Lung (tissue), 12 donors: ENCODE measurements around the gene XIRP2. TPM values are rescaled to one million over a fixed set of nuclear protein-coding genes. Genes with fewer than 3 reads are reported as not detected.

ENCODE experiments used
- ATAC-seq: fragments of 200-7000 bp; cut with Tn5 transposase; one replicate; pipeline ENCODE4 v1.9.1; 2020; ENCODE audit warnings: moderate number of reproducible peaks; ENCODE audit not compliant: insufficient read depth, low FRiP score
- DNase-seq, 3 donors: peaks; one replicate each; pipeline ENCODE4 v3.0.0-alpha.2; 2013 to 2017
- H3K27ac ChIP-seq, 2 donors: one replicate each; pipeline ENCODE4 v1.5.1; 2013; ENCODE audit warnings: mild to moderate bottlenecking in 2 of 2, moderate library complexity in 2 of 2, control low read depth in 1 of 2, inconsistent platforms in 1 of 2, low read depth in 1 of 2, low read length in 1 of 2
- H3K27me3 ChIP-seq, 3 donors: one replicate each; pipeline ENCODE4 v1.5.1; 2013; ENCODE audit warnings: low read length in 2 of 3; ENCODE audit not compliant: control insufficient read depth in 3 of 3, insufficient read depth in 3 of 3
- H3K36me3 ChIP-seq, 4 donors: one replicate each; pipeline ENCODE4 v1.5.1; 2013; ENCODE audit warnings: low read length in 4 of 4, mild to moderate bottlenecking in 1 of 4, moderate library complexity in 1 of 4; ENCODE audit not compliant: control insufficient read depth in 4 of 4, insufficient read depth in 4 of 4
- H3K4me1 ChIP-seq, 5 donors: one replicate each; pipeline ENCODE4 v1.5.1; 2013; ENCODE audit warnings: low read length in 5 of 5, mild to moderate bottlenecking in 2 of 5, moderate library complexity in 1 of 5; ENCODE audit not compliant: control insufficient read depth in 5 of 5, insufficient read depth in 5 of 5
- H3K4me3 ChIP-seq: one replicate; pipeline ENCODE4 v1.5.1; 2013; ENCODE audit warnings: mild to moderate bottlenecking, control low read depth, moderate library complexity
- H3K9ac ChIP-seq, 2 donors: one replicate each; pipeline ENCODE4 v1.5.1; 2013; ENCODE audit warnings: low read length in 2 of 2, control low read depth in 1 of 2; ENCODE audit not compliant: insufficient read depth in 1 of 2
- H3K9me3 ChIP-seq, 4 donors: one replicate each; pipeline ENCODE4 v1.5.1; 2013; ENCODE audit warnings: low read length in 3 of 4, mild to moderate bottlenecking in 1 of 4, moderate library complexity in 1 of 4; ENCODE audit not compliant: control insufficient read depth in 4 of 4, insufficient read depth in 3 of 4
- CTCF ChIP-seq: IDR thresholded peaks from 2 replicates; pipeline ENCODE4 v1.5.1; 2012; ENCODE audit warnings: mild to moderate bottlenecking; ENCODE audit errors: control extremely low read depth, extremely low read depth
- WGBS, 2 donors: extraction: QIAGEN DNeasy Blood & Tissue Kit; methylation state at CpG; one replicate each; pipeline ENCODE4 v1.1.7; 2013; 5-methylcytosine and 5-hydroxymethylcytosine counted together
- polyA plus RNA-seq, 2 donors: library from polyadenylated mRNA; stranded (reverse); fragments of 200-250 nt; gene quantifications; one replicate each; pipeline ENCODE4 v1.2.1, GENCODE V29; 2013
- total RNA-seq, 2 donors: library from RNA; depleted of rRNA in 1 of 2; stranded (reverse); fragments of >200 nt in 1 of 2; gene quantifications; one replicate each; pipeline ENCODE4 v1.2.1, GENCODE V29; 2014 to 2021
- donor health status: control.
- donor health status: control.
- donor health status: Bipolar disorder and iron deficiency.
- donor health status: healthy.
- donor health status: DM: yes; HTN: yes; CAD: no.

The XIRP2 gene
- total and polyA plus RNA-seq, 4 donors: 0.11 to 0.46 (median 0.14) TPM; not detected in 1

DNA sequence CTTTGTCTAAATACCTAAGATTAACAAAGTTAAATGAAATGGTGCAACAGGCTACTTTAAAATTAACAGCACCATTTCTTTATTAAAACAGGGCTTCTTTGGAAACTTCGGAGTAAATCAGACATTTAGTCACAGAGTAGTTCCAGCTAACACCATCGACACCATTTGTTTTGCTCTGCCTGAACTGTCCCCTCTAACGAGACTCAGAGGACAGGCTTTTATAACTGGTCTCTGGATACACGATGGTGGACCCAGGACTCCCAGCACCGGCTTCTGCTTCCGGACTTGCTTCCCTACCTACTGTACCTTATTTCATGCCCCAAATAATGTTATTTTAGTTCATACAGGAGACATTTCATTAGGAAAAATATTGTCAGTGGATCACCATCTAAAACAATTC is 252.1 kb downstream of the XIRP2 start:
- Histone ChIP-seq H3K4me1 (peaks cover 0 to 28% (median 6%) of the 10 kb centered on the region in 5 donors), H3K9me3 (no peaks in the 10 kb centered on the region), H3K27ac (peak overlapping the region in 1 of 2 donors; percentile 84), H3K4me3 (no peak overlapping the region), H3K36me3 (no peaks in the 10 kb centered on the region), H3K9ac (no peak overlapping the region), H3K27me3 (no peaks in the 10 kb centered on the region)
- ATAC-seq: no peak
- TF ChIP-seq CTCF: no peak
- WGBS, 2 donors: 96% methylated on average over 6 of the region's 6 CpGs
- no peak for DNase-seq

DNA sequence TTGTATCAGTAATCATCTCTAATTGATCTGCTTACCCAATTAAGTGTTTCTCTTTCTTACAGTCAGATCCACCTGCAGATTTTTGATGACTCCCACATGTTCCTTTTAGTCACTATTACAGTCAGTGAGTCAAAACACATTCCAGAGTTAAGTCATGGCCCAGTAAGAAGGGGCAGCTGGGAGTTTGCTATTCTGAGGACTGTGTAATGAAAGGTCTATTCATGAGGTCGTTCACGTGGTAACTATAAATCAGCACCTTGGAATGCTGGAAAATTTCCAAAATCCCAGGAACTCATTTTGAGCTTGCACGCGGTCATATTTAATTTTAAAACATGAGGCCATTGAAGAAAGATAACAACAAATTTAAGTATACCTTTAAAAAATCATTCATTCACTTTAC is 252.5 kb downstream of the XIRP2 start:
- Histone ChIP-seq H3K27me3 (no peaks in the 10 kb centered on the region), H3K4me3 (no peak overlapping the region), H3K4me1 (peaks cover 0 to 24% (median 6%) of the 10 kb centered on the region in 5 donors), H3K9ac (no peak overlapping the region), H3K36me3 (no peaks in the 10 kb centered on the region), H3K9me3 (no peaks in the 10 kb centered on the region), H3K27ac (peak overlapping the region in 1 of 2 donors; percentile 84)
- ATAC-seq (no peak), DNase-seq (peak in 2 of 3 donors; percentile 44 to 71)
- no peak for TF ChIP-seq CTCF
- WGBS, 2 donors: 52 to 67% methylated on average over 4 of the region's 4 CpGs

DNA sequence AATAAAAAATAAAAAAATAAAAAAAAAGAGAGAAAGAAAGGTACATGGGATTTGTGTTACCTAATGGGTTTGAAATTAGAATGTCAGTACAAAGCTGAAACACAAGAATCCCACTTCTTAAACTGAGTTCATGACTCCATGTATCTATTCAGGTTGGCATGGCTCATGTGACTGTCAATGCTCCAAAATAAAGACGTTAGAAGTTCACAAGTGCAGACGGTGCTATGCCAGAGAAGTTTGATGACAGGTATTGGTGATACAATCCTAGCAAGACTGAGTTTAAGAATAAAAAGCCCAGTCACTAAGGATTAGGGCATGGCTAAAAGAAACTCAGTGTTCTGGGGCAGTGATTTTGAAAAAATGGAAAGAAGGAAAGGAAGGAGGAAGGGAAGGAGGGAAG is 254.3 kb downstream of the XIRP2 start:
- WGBS, 2 donors: 54 to 89% methylated on average over 2 of the region's 2 CpGs

More for the DNA sequence above, 254.3 kb downstream of the XIRP2 start:
- no peaks in the 10 kb centered on the region for H3K27me3 ChIP-seq
- H3K4me1 ChIP-seq: peaks cover 0 to 9% (median 2%) of the 10 kb centered on the region in 5 donors
- H3K9me3 ChIP-seq: no peaks in the 10 kb centered on the region
- no peak for DNase-seq
- H3K9ac ChIP-seq: no peak overlapping the region
- ATAC-seq: no peak
- peak overlapping the region in 1 of 2 donors; percentile 81 for H3K27ac ChIP-seq
- no peak overlapping the region for H3K4me3 ChIP-seq
- TF ChIP-seq CTCF: no peak
- H3K36me3 ChIP-seq: no peaks in the 10 kb centered on the region
